ENCODE data around the gene TPMT. TPM values are rescaled to one million over a fixed set of nuclear protein-coding genes. Genes with fewer than 3 reads are reported as not detected.

TPMT gene
- total RNA-seq, 1 experiment from 2014 or later = 9.7 TPM

GRCh38 chr6:18121580-18122127 is 33.2 kb downstream of the TPMT start:
- Histone ChIP-seq H3K4me1 (ENCODE audit: control insufficient read depth, insufficient read depth, low read length) (no peaks in the 10 kb centered on the region), H3K36me3 (ENCODE audit: control insufficient read depth, insufficient read depth, low read length) (no peaks in the 10 kb centered on the region), H3K9me3 (ENCODE audit: control insufficient read depth, insufficient read depth, low read depth, low read length) (no peaks in the 10 kb centered on the region), H3K27me3 (ENCODE audit: control insufficient read depth, insufficient read depth, low read length) (no peaks in the 10 kb centered on the region), H3K4me3 (ENCODE audit: low read depth in 2 of 2, low read length in 2 of 2) (no peak overlapping the region), H3K27ac (ENCODE audit: low read length) (no peak overlapping the region)
- TF ChIP-seq SIN3A (IDR thresholded peaks at IDR 0.05; ENCODE audit: borderline replicate concordance, insufficient read depth, low read depth, low read length) (no peak), REST (IDR thresholded peaks at IDR 0.05; ENCODE audit: insufficient read depth in 1 of 2, low read depth in 2 of 2, low read length in 1 of 2) (no peak), POLR2AphosphoS5 (IDR thresholded peaks at IDR 0.05; ENCODE audit: low read depth, low read length) (no peak), CTCF (IDR thresholded peaks at IDR 0.05) (no peak), TCF7L2 (IDR thresholded peaks at IDR 0.05; ENCODE audit: low read depth, low read length) (no peak)
- in situ Hi-C loops (cut with HindIII; ENCODE audit: low pct_unique_long_range_greater_than_20kb, low sequenced_read_pairs) = no loop called here
- CTCF ChIA-PET = interaction anchor here (0.6 kb wide), 1 partner anchor 41 kb away, joined by 3 read pairs; no protein-coding TSS in a partner anchor
- no TSS peak for BruUV-seq (replicated peaks)
- ATAC-seq = no peak
- DNase-seq (ENCODE audit: low read depth, low spot score) = no peak
- POLR2A ChIA-PET = no interaction called here
- intact Hi-C loops (cut with micrococcal nuclease; ENCODE audit: unreplicated experiment) = loop anchor here (10.0 kb wide), 3 partner anchors 137 to 307 kb away; partner anchors contain the start of gene KIF13A

GRCh38 chr6:18119236-18119635 is 35.6 kb downstream of the TPMT start:
- no peaks in the 10 kb centered on the region for H3K36me3 ChIP-seq (ENCODE audit: control insufficient read depth, insufficient read depth, low read length)
- no peak overlapping the region for H3K27ac ChIP-seq (ENCODE audit: low read length)
- intact Hi-C loops (cut with micrococcal nuclease; ENCODE audit: unreplicated experiment) = no loop called here
- H3K4me1 ChIP-seq (ENCODE audit: control insufficient read depth, insufficient read depth, low read length) = no peaks in the 10 kb centered on the region
- H3K27me3 ChIP-seq (ENCODE audit: control insufficient read depth, insufficient read depth, low read length) = no peaks in the 10 kb centered on the region
- ATAC-seq (no peak), DNase-seq (ENCODE audit: low read depth, low spot score) (no peak)
- CTCF ChIA-PET = no interaction called here
- no peaks in the 10 kb centered on the region for H3K9me3 ChIP-seq (ENCODE audit: control insufficient read depth, insufficient read depth, low read depth, low read length)
- POLR2A ChIA-PET = no interaction called here
- no peak overlapping the region for H3K4me3 ChIP-seq (ENCODE audit: low read depth in 2 of 2, low read length in 2 of 2)
- TF ChIP-seq CTCF (IDR thresholded peaks at IDR 0.05) (no peak), SIN3A (IDR thresholded peaks at IDR 0.05; ENCODE audit: borderline replicate concordance, insufficient read depth, low read depth, low read length) (no peak), POLR2AphosphoS5 (IDR thresholded peaks at IDR 0.05; ENCODE audit: low read depth, low read length) (no peak), TCF7L2 (IDR thresholded peaks at IDR 0.05; ENCODE audit: low read depth, low read length) (no peak), REST (IDR thresholded peaks at IDR 0.05; ENCODE audit: insufficient read depth in 1 of 2, low read depth in 2 of 2, low read length in 1 of 2) (no peak)
- in situ Hi-C loops (cut with HindIII; ENCODE audit: low pct_unique_long_range_greater_than_20kb, low sequenced_read_pairs) = no loop called here
- BruUV-seq (replicated peaks) = no TSS peak

All from Panc1 (cell line).